Lung (tissue), 12 donors: Measurements from ENCODE around the gene NAP1L1. TPM values are rescaled to one million over a fixed set of nuclear protein-coding genes. Genes with fewer than 3 reads are reported as not detected.

Experiments
- ATAC-seq: fragments of 200-7000 bp; cut with Tn5 transposase; one replicate; pipeline ENCODE4 v1.9.1; 2020; ENCODE audit warnings: moderate number of reproducible peaks; ENCODE audit not compliant: insufficient read depth, low FRiP score
- DNase-seq, 3 donors: peaks; one replicate each; pipeline ENCODE4 v3.0.0-alpha.2; 2013 to 2017
- H3K27ac ChIP-seq, 2 donors: one replicate each; pipeline ENCODE4 v1.5.1; 2013; ENCODE audit warnings: mild to moderate bottlenecking in 2 of 2, moderate library complexity in 2 of 2, control low read depth in 1 of 2, inconsistent platforms in 1 of 2, low read depth in 1 of 2, low read length in 1 of 2
- H3K27me3 ChIP-seq, 3 donors: one replicate each; pipeline ENCODE4 v1.5.1; 2013; ENCODE audit warnings: low read length in 2 of 3; ENCODE audit not compliant: control insufficient read depth in 3 of 3, insufficient read depth in 3 of 3
- H3K36me3 ChIP-seq, 4 donors: one replicate each; pipeline ENCODE4 v1.5.1; 2013; ENCODE audit warnings: low read length in 4 of 4, mild to moderate bottlenecking in 1 of 4, moderate library complexity in 1 of 4; ENCODE audit not compliant: control insufficient read depth in 4 of 4, insufficient read depth in 4 of 4
- H3K4me1 ChIP-seq, 5 donors: one replicate each; pipeline ENCODE4 v1.5.1; 2013; ENCODE audit warnings: low read length in 5 of 5, mild to moderate bottlenecking in 2 of 5, moderate library complexity in 1 of 5; ENCODE audit not compliant: control insufficient read depth in 5 of 5, insufficient read depth in 5 of 5
- H3K4me3 ChIP-seq: one replicate; pipeline ENCODE4 v1.5.1; 2013; ENCODE audit warnings: mild to moderate bottlenecking, control low read depth, moderate library complexity
- H3K9ac ChIP-seq, 2 donors: one replicate each; pipeline ENCODE4 v1.5.1; 2013; ENCODE audit warnings: low read length in 2 of 2, control low read depth in 1 of 2; ENCODE audit not compliant: insufficient read depth in 1 of 2
- H3K9me3 ChIP-seq, 4 donors: one replicate each; pipeline ENCODE4 v1.5.1; 2013; ENCODE audit warnings: low read length in 3 of 4, mild to moderate bottlenecking in 1 of 4, moderate library complexity in 1 of 4; ENCODE audit not compliant: control insufficient read depth in 4 of 4, insufficient read depth in 3 of 4
- WGBS, 2 donors: extraction: QIAGEN DNeasy Blood & Tissue Kit; methylation state at CpG; one replicate each; pipeline ENCODE4 v1.1.7; 2013; 5-methylcytosine and 5-hydroxymethylcytosine counted together
- polyA plus RNA-seq, 2 donors: library from polyadenylated mRNA; stranded (reverse); fragments of 200-250 nt; gene quantifications; one replicate each; pipeline ENCODE4 v1.2.1, GENCODE V29; 2013
- total RNA-seq, 2 donors: library from RNA; depleted of rRNA in 1 of 2; stranded (reverse); fragments of >200 nt in 1 of 2; gene quantifications; one replicate each; pipeline ENCODE4 v1.2.1, GENCODE V29; 2014 to 2021
- TF ChIP-seq, protein P1 (sequence below): IDR thresholded peaks from 2 replicates; pipeline ENCODE4 v1.5.1; 2012; ENCODE audit warnings: mild to moderate bottlenecking; ENCODE audit errors: control extremely low read depth, extremely low read depth
- donor health status: control.
- donor health status: control.
- donor health status: Bipolar disorder and iron deficiency.
- donor health status: healthy.
- donor health status: DM: yes; HTN: yes; CAD: no.

Gene NAP1L1
- total and polyA plus RNA-seq, 4 donors, result 268 to 515 (median 322) TPM

DNA sequence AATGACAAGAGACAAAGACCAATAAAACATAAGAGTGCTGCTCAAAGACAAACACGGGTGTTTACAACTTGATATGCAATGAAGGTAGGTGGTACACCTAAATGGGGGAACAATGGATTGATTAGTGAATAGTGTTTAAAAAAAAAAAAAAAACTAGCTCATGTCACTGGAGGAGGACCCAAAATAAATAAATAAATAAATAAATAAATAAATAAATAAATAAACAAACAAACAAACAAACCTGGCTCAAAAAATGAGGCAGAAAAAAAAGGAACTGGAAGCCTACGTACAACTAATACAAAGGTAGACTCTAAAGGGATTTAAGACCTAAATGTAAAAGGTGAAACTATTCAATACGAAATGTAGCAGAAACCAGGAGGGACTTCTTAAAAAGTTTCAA, 18.6 kb downstream of the NAP1L1 start:
- H3K27ac ChIP-seq, result no peak overlapping the region
- no peaks in the 10 kb centered on the region for H3K27me3 ChIP-seq
- ATAC-seq (no peak), DNase-seq (no peak)
- no peak overlapping the region for H3K4me3 ChIP-seq
- H3K36me3 ChIP-seq, result peaks cover 7 to 49% (median 17%) of the 10 kb centered on the region in 4 donors
- H3K4me1 ChIP-seq, result peaks cover 0 to 7% (median 2%) of the 10 kb centered on the region in 5 donors
- TF ChIP-seq, protein P1, sequence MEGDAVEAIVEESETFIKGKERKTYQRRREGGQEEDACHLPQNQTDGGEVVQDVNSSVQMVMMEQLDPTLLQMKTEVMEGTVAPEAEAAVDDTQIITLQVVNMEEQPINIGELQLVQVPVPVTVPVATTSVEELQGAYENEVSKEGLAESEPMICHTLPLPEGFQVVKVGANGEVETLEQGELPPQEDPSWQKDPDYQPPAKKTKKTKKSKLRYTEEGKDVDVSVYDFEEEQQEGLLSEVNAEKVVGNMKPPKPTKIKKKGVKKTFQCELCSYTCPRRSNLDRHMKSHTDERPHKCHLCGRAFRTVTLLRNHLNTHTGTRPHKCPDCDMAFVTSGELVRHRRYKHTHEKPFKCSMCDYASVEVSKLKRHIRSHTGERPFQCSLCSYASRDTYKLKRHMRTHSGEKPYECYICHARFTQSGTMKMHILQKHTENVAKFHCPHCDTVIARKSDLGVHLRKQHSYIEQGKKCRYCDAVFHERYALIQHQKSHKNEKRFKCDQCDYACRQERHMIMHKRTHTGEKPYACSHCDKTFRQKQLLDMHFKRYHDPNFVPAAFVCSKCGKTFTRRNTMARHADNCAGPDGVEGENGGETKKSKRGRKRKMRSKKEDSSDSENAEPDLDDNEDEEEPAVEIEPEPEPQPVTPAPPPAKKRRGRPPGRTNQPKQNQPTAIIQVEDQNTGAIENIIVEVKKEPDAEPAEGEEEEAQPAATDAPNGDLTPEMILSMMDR, result no peak
- peaks cover 0 to 7% (median 4%) of the 10 kb centered on the region in 4 donors for H3K9me3 ChIP-seq
- 96 to 97% methylated on average over 3 of the region's 3 CpGs for WGBS, 2 donors
- H3K9ac ChIP-seq, result no peak overlapping the region

DNA sequence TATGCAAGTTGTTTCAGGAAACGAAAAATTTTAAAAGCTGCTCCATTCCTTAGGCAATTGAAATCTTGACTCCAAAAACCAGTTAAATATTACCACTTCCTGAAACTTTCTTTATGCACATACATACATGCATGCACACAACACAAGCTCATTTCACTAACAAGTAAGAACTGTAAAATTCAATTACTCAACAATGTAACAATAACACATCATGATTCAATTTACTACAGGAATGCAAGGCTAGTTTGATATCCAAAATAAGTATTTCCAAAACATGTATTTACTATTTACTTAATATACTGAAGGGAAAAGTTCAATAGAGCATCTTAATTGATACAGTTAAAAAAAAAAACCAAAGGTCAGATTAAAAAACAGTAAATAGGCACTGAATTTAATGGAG, 19.6 kb downstream of the NAP1L1 start:
- TF ChIP-seq, protein P1, result no peak
- Histone ChIP-seq H3K27ac (no peak overlapping the region), H3K36me3 (peaks cover 7 to 51% (median 17%) of the 10 kb centered on the region in 4 donors), H3K4me3 (no peak overlapping the region), H3K4me1 (peaks cover 0 to 6% (median 1%) of the 10 kb centered on the region in 5 donors), H3K9ac (no peak overlapping the region), H3K9me3 (peaks cover 0 to 7% (median 4%) of the 10 kb centered on the region in 4 donors), H3K27me3 (no peaks in the 10 kb centered on the region)
- DNase-seq (no peak), ATAC-seq (no peak)
- 95% methylated on average over 1 of the region's 1 CpG for WGBS, 2 donors

DNA sequence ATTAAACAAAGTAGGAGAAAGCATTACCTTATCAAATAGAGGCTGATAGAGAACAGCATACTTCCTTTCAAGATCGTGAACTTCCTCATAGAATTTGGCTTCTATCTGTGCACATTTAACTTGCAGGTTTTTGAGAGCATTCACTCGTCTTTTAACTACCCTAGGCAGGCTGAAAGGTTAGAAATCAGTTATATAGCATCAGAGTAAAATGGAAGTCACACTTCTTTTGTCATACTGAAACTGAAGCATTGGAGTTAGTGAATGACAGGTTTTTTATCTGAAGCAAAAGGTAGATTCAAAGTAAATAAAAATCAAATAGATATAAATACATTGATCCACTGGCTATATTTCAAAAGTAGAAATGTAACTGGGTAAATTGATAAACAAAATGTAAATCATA, 24.4 kb downstream of the NAP1L1 start:
- Histone ChIP-seq H3K36me3 (peaks cover 8 to 56% (median 23%) of the 10 kb centered on the region in 4 donors), H3K27ac (no peak overlapping the region), H3K4me3 (no peak overlapping the region), H3K27me3 (no peaks in the 10 kb centered on the region), H3K9me3 (peaks cover 0 to 5% (median 3%) of the 10 kb centered on the region in 4 donors), H3K4me1 (peaks cover 0 to 6% (median 0%) of the 10 kb centered on the region in 5 donors), H3K9ac (no peak overlapping the region)
- TF ChIP-seq, protein P1, result no peak
- WGBS, 2 donors, result 25 to 42% methylated on average over 2 of the region's 2 CpGs
- DNase-seq (no peak), ATAC-seq (no peak)

DNA sequence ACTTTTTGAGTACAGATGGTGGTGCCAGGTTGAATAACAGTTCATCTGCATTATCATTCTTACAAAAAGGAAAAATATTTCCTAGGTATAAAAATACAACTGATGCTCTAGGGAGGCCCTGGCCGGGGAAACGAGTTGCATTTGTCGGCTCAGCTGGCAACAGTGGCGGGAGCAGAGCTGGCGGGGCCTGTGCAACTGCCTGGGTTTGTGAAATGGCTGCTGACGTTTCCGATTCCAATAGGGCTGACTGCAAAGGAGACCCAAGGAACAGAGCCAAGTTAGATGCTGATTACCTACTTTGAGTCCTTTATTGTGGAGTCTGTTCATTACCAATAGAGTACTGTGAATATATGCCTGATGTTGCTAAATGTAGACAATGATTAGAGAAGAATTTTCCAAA, 27.2 kb downstream of the NAP1L1 start:
- Histone ChIP-seq H3K4me1 (peaks cover 0 to 6% (median 0%) of the 10 kb centered on the region in 5 donors), H3K27me3 (no peaks in the 10 kb centered on the region), H3K9ac (no peak overlapping the region), H3K27ac (no peak overlapping the region), H3K36me3 (peaks cover 11 to 64% (median 24%) of the 10 kb centered on the region in 4 donors), H3K4me3 (no peak overlapping the region), H3K9me3 (no peaks in the 10 kb centered on the region)
- no peak for DNase-seq
- TF ChIP-seq, protein P1, result no peak
- ATAC-seq, result no peak
- 95 to 97% methylated on average over 7 of the region's 7 CpGs for WGBS, 2 donors
